SK-N-SH (cell line): ENCODE measurements around the gene TMEM200B. TPM values are rescaled to one million over a fixed set of nuclear protein-coding genes. Genes with fewer than 3 reads are reported as not detected.

Experiments used
- CTCF ChIA-PET: fragments of 300-600, 350-600 bp; formaldehyde crosslinking; extraction: SDS; loops from one replicate; lab custom pipeline; 2021; lab: Yijun Ruan, JAX
- POLR2A ChIA-PET: fragments of 350-600 bp; sonication (Branson Sonifier 250); formaldehyde crosslinking; extraction: SDS; loops from one replicate; lab custom pipeline; 2020; ENCODE audit warnings: antibody characterized with exemption, inconsistent platforms; lab: Yijun Ruan, JAX
- DNase-seq: peaks from one replicate; pipeline ENCODE4 v3.0.0; 2012
- H2AFZ ChIP-seq: fragments of 200-600 bp; sonication (generic); 2 replicates; pipeline ENCODE4 v1.8.1; 2016; ENCODE audit warnings: antibody characterized with exemption, mild to moderate bottlenecking, low read depth
- H3F3A ChIP-seq: fragments of 200-600 bp; sonication (generic); replicated peaks from 2 replicates; pipeline ENCODE3; 2016; ENCODE audit warnings: antibody characterized with exemption, mild to moderate bottlenecking; ENCODE audit not compliant: insufficient read depth
- H3K27ac ChIP-seq, 2 experiments: fragments of 200-500 bp in 1 of 2; fragments of 200-600 bp in 1 of 2; sonication (Bioruptor generic) in 1 of 2; sonication (generic), shearing (Covaris generic) in 1 of 2; 2 replicates each; pipeline versions ENCODE4 v1.5.1 to v1.6.1; 2014 to 2016; ENCODE audit warnings: low read depth in 2 of 2, inconsistent platforms in 1 of 2, low read length in 1 of 2, mild to moderate bottlenecking in 1 of 2, mixed read lengths in 1 of 2
- H3K27me3 ChIP-seq: fragments of 200-600 bp; sonication (generic), shearing (Covaris generic); 2 replicates; pipeline ENCODE4 v1.6.1; 2016; ENCODE audit warnings: mixed run types; ENCODE audit not compliant: insufficient read depth
- H3K36me3 ChIP-seq, 2 experiments: fragments of 200-500 bp in 1 of 2; fragments of 200-600 bp in 1 of 2; sonication (Bioruptor generic) in 1 of 2; sonication (generic) in 1 of 2; replicated peaks in 1 of 2; 2 replicates each; pipeline versions ENCODE3 to v1.5.1; 2014 to 2016; ENCODE audit warnings: low read length in 1 of 2, mild to moderate bottlenecking in 1 of 2; ENCODE audit not compliant: insufficient read depth in 2 of 2, control insufficient read depth in 1 of 2
- H3K4me1 ChIP-seq, 2 experiments: fragments of 200-500 bp in 1 of 2; fragments of 200-600 bp in 1 of 2; sonication (Bioruptor generic) in 1 of 2; sonication (generic), shearing (Covaris generic) in 1 of 2; 2 replicates each; pipeline versions ENCODE4 v1.5.1 to v1.6.1; 2014 to 2016; ENCODE audit warnings: low read depth in 1 of 2, low read length in 1 of 2, mixed run types in 1 of 2; ENCODE audit not compliant: insufficient read depth in 2 of 2, control insufficient read depth in 1 of 2
- H3K4me2 ChIP-seq: fragments of 200-600 bp; sonication (generic), shearing (Covaris generic); 2 replicates; pipeline ENCODE4 v1.6.1; 2017; ENCODE audit warnings: mixed run types
- H3K4me3 ChIP-seq, 2 experiments: fragments of 200-500 bp in 1 of 2; fragments of 200-600 bp in 1 of 2; sonication (Bioruptor generic) in 1 of 2; sonication (generic), shearing (Covaris generic) in 1 of 2; 2 replicates each; pipeline versions ENCODE4 v1.5.1 to v1.8.1; 2014 to 2016; ENCODE audit warnings: low read depth in 2 of 2, inconsistent platforms in 1 of 2, low read length in 1 of 2, mild to moderate bottlenecking in 1 of 2, mixed read lengths in 1 of 2, moderate library complexity in 1 of 2
- H3K79me2 ChIP-seq: fragments of 200-600 bp; sonication (generic); 2 replicates; pipeline ENCODE4 v1.8.1; 2017; ENCODE audit warnings: mild to moderate bottlenecking; ENCODE audit not compliant: insufficient read depth
- H3K9ac ChIP-seq: fragments of 200-600 bp; sonication (generic); 2 replicates; pipeline ENCODE4 v1.6.1; 2017; ENCODE audit warnings: mixed run types
- H3K9me2 ChIP-seq: fragments of 200-600 bp; sonication (generic); 2 replicates; pipeline ENCODE4 v1.6.1; 2017; ENCODE audit warnings: mixed run types
- H3K9me3 ChIP-seq: fragments of 200-600 bp; sonication (generic); 2 replicates; pipeline ENCODE4 v1.6.1; 2017; ENCODE audit warnings: mixed run types, mild to moderate bottlenecking, moderate library complexity
- H4K20me1 ChIP-seq: fragments of 200-600 bp; sonication (generic); 2 replicates; pipeline ENCODE4 v1.6.1; 2017; ENCODE audit warnings: mild to moderate bottlenecking, mixed run types; ENCODE audit not compliant: insufficient read depth
- CHD2 ChIP-seq: fragments of 150-350 bp; IDR thresholded peaks from 2 replicates; pipeline ENCODE4 v1.6.1; 2018; ENCODE audit warnings: low read length; ENCODE audit not compliant: partially characterized antibody
- ELF1 ChIP-seq: IDR thresholded peaks from 2 replicates; pipeline ENCODE4 v1.4.0; 2012
- EP300 ChIP-seq, 2 experiments: IDR thresholded peaks; 2 replicates each; pipeline versions ENCODE4 v1.4.0 to v1.6.1; 2012; ENCODE audit warnings: borderline replicate concordance in 1 of 2, low read depth in 1 of 2, low read length in 1 of 2
- FOXJ3 ChIP-seq: sonication (generic); formaldehyde crosslinking; IDR thresholded peaks from 2 replicates; pipeline ENCODE4 v1.5.1; 2020; ENCODE audit warnings: mild to moderate bottlenecking, missing genetic modification reagents
- FOXM1 ChIP-seq: IDR thresholded peaks from 2 replicates; pipeline ENCODE4 v1.4.0; 2012; ENCODE audit warnings: low read depth, mild to moderate bottlenecking
- GABPA ChIP-seq: IDR thresholded peaks from 2 replicates; pipeline ENCODE4 v1.4.0; 2012; ENCODE audit warnings: low read depth, mild to moderate bottlenecking
- GATA2 ChIP-seq: sonication (generic); formaldehyde crosslinking; IDR thresholded peaks from 2 replicates; pipeline ENCODE4 v1.5.0; 2020; ENCODE audit warnings: mild to moderate bottlenecking, missing genetic modification reagents
- NRF1 ChIP-seq: IDR thresholded peaks from 2 replicates; pipeline ENCODE4 v1.6.1; 2012; ENCODE audit warnings: low read depth, mild to moderate bottlenecking, low read length
- RAD21 ChIP-seq: IDR thresholded peaks from 2 replicates; pipeline ENCODE4 v1.6.1; 2012; ENCODE audit warnings: mild to moderate bottlenecking, low read length
- RXRA ChIP-seq: IDR thresholded peaks from 2 replicates; pipeline ENCODE4 v1.4.0; 2012; ENCODE audit warnings: low read depth, mild to moderate bottlenecking, borderline replicate concordance
- SIN3A ChIP-seq: IDR thresholded peaks from 2 replicates; pipeline ENCODE4 v1.6.1; 2012; ENCODE audit warnings: low read depth, mild to moderate bottlenecking, low read length, moderate library complexity, borderline replicate concordance
- SMC3 ChIP-seq: IDR thresholded peaks from 2 replicates; pipeline ENCODE4 v1.6.1; 2012; ENCODE audit warnings: low read depth, low read length, improper control_type of control experiment
- TCF12 ChIP-seq: IDR thresholded peaks from 2 replicates; pipeline ENCODE4 v1.4.0; 2012
- TEAD4 ChIP-seq: IDR thresholded peaks from 2 replicates; pipeline ENCODE4 v1.4.0; 2012; ENCODE audit warnings: mild to moderate bottlenecking, borderline replicate concordance; ENCODE audit not compliant: insufficient read depth
- YY1 ChIP-seq: IDR thresholded peaks from 2 replicates; pipeline ENCODE4 v1.4.0; 2012; ENCODE audit warnings: low read depth, mild to moderate bottlenecking
- WGBS: methylation state at CpG from one replicate; pipeline ENCODE4 v1.1.6; 2017; ENCODE audit warnings: low lambda C conversion rate; 5-methylcytosine and 5-hydroxymethylcytosine counted together
- polyA plus RNA-seq, 3 experiments: library from polyadenylated mRNA; depleted of rRNA; stranded (reverse); fragments of >200 nt; gene quantifications; 2 replicates each; pipeline ENCODE4 v1.2.3, GENCODE V29; 2012
- TF ChIP-seq, protein P1 (sequence below): IDR thresholded peaks from 2 replicates; pipeline ENCODE4 v1.4.0; 2012; ENCODE audit warnings: low read depth, borderline replicate concordance
- TF ChIP-seq, protein P2 (sequence below): IDR thresholded peaks from 2 replicates; pipeline ENCODE4; 2012
- TF ChIP-seq, protein P3 (sequence below): fragments of 150-350 bp; IDR thresholded peaks from 2 replicates; pipeline ENCODE4 v1.6.1; 2017; ENCODE audit warnings: antibody characterized with exemption, low read length, low read depth, borderline replicate concordance
- TF ChIP-seq, protein P4 (sequence below): fragments of 150-350 bp; IDR thresholded peaks from 2 replicates; pipeline ENCODE4 v1.6.1; 2016; ENCODE audit warnings: mild to moderate bottlenecking, low read depth, low read length
- TF ChIP-seq, protein P5 (sequence below): fragments of 200-600 bp; sonication (generic); IDR thresholded peaks from 2 replicates; pipeline ENCODE4 v1.6.1; 2017; ENCODE audit warnings: antibody characterized with exemption, mild to moderate bottlenecking, moderate library complexity
- TF ChIP-seq, protein P6 (sequence below): IDR thresholded peaks from 2 replicates; pipeline ENCODE4 v1.4.0; 2012; ENCODE audit warnings: low read depth
- TF ChIP-seq, protein P7 (sequence below): IDR thresholded peaks from 2 replicates; pipeline ENCODE4 v1.6.1; 2012; ENCODE audit warnings: mild to moderate bottlenecking, low read depth, low read length, moderate library complexity

The TMEM200B gene
- polyA plus RNA-seq, 1 of the 3 experiments (the other 2 are of a cell fraction): 1.5 TPM

DNA sequence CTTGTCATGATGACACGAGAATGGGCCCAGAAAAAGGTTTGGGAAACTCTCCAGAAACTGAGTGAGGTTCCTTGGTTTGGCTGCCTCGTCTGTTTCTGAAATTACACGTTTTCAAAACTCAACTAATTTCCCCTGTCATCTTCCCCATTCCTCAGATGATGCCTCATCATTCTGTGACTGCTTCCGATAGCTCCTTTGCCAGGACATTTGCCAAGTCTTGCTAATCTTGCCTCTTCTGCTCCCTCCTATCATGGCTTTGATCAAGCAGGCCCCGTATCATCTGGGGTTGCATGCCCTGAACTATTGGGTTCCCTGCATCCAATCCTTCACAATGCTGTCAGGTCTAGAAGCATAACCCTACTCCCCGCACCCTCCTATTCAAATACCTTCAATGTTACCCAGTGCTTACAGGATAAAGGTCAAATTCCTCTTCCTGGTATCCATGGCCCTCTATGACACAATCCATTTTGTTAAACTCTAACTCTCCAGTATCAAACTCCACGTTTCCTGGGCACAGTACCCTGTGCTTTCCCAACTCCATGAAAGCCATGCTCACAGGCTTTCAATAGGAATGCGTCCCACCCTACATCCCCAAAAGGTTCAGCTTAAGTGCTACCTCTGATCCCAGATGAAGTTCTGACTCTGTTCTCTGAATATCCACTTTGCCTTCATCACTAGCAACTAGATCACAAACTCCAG lies 22.2 kb upstream of the TMEM200B start:
- Histone ChIP-seq H3K9me3 (no peaks in the 10 kb centered on the region), H3K4me3 (no peak overlapping the region), H3K4me1 (peaks cover 4 to 19% of the 10 kb centered on the region in 2 experiments; a peak in 3 of 4 replicates), H3K27me3 (no peaks in the 10 kb centered on the region), H3K9ac (peak overlapping the region; percentile 57), H3K79me2 (peaks cover 12% of the 10 kb centered on the region; the same call in 1 of the 2 replicates), H3K27ac (peak overlapping the region; percentile 34 to 96), H3K9me2 (no peaks in the 10 kb centered on the region), H2AFZ (no peak overlapping the region), H4K20me1 (peaks cover 6% of the 10 kb centered on the region; the same call in 1 of the 2 replicates), H3F3A (peaks cover 47% of the 10 kb centered on the region), H3K4me2 (peak overlapping the region; percentile 51), H3K36me3 (peaks cover 22 to 42% of the 10 kb centered on the region in 2 experiments)
- DNase-seq: no peak
- WGBS: 21% methylated on average over 8 of the region's 8 CpGs
- ChIA-PET POLR2A (no interaction called here), CTCF (interaction anchor here (1.0 to 1.1 kb wide), 3 partner anchors 25 to 264 kb away, joined by 3 to 4 read pairs (median 4); no protein-coding TSS in a partner anchor)
- TF ChIP-seq SIN3A (no peak), GABPA (no peak), RAD21 (no peak), YY1 (no peak), SMC3 (no peak), RXRA (peak; percentile 83), FOXM1 (0 out of 2 replicates have a peak, but pooled peaks have one; percentile 50), FOXJ3 (CRISPR knock-in tag) (no peak), TEAD4 (peak; percentile 72; the same call in 1 of the 2 replicates), EP300 (IDR thresholded peaks at IDR 0.05; ENCODE audit: borderline replicate concordance in 1 of 2, low read depth in 1 of 2, low read length in 1 of 2) (peak in 1 of 2 experiments; percentile 86; a peak in 2 of 4 replicates), GATA2 (CRISPR knock-in tag) (no peak), ELF1 (peak; percentile 87), NRF1 (no peak), CHD2 (no peak), TCF12 (peak; percentile 92)
- TF ChIP-seq, protein P1, sequence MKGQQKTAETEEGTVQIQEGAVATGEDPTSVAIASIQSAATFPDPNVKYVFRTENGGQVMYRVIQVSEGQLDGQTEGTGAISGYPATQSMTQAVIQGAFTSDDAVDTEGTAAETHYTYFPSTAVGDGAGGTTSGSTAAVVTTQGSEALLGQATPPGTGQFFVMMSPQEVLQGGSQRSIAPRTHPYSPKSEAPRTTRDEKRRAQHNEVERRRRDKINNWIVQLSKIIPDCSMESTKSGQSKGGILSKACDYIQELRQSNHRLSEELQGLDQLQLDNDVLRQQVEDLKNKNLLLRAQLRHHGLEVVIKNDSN: no peak
- TF ChIP-seq, protein P2, sequence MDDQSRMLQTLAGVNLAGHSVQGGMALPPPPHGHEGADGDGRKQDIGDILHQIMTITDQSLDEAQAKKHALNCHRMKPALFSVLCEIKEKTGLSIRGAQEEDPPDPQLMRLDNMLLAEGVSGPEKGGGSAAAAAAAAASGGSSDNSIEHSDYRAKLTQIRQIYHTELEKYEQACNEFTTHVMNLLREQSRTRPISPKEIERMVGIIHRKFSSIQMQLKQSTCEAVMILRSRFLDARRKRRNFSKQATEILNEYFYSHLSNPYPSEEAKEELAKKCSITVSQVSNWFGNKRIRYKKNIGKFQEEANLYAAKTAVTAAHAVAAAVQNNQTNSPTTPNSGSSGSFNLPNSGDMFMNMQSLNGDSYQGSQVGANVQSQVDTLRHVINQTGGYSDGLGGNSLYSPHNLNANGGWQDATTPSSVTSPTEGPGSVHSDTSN: peak; percentile 87
- TF ChIP-seq, protein P3, sequence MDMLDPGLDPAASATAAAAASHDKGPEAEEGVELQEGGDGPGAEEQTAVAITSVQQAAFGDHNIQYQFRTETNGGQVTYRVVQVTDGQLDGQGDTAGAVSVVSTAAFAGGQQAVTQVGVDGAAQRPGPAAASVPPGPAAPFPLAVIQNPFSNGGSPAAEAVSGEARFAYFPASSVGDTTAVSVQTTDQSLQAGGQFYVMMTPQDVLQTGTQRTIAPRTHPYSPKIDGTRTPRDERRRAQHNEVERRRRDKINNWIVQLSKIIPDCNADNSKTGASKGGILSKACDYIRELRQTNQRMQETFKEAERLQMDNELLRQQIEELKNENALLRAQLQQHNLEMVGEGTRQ: no peak
- TF ChIP-seq, protein P4, sequence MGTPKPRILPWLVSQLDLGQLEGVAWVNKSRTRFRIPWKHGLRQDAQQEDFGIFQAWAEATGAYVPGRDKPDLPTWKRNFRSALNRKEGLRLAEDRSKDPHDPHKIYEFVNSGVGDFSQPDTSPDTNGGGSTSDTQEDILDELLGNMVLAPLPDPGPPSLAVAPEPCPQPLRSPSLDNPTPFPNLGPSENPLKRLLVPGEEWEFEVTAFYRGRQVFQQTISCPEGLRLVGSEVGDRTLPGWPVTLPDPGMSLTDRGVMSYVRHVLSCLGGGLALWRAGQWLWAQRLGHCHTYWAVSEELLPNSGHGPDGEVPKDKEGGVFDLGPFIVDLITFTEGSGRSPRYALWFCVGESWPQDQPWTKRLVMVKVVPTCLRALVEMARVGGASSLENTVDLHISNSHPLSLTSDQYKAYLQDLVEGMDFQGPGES: no peak
- TF ChIP-seq, protein P5, sequence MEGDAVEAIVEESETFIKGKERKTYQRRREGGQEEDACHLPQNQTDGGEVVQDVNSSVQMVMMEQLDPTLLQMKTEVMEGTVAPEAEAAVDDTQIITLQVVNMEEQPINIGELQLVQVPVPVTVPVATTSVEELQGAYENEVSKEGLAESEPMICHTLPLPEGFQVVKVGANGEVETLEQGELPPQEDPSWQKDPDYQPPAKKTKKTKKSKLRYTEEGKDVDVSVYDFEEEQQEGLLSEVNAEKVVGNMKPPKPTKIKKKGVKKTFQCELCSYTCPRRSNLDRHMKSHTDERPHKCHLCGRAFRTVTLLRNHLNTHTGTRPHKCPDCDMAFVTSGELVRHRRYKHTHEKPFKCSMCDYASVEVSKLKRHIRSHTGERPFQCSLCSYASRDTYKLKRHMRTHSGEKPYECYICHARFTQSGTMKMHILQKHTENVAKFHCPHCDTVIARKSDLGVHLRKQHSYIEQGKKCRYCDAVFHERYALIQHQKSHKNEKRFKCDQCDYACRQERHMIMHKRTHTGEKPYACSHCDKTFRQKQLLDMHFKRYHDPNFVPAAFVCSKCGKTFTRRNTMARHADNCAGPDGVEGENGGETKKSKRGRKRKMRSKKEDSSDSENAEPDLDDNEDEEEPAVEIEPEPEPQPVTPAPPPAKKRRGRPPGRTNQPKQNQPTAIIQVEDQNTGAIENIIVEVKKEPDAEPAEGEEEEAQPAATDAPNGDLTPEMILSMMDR: no peak
- TF ChIP-seq, protein P6, sequence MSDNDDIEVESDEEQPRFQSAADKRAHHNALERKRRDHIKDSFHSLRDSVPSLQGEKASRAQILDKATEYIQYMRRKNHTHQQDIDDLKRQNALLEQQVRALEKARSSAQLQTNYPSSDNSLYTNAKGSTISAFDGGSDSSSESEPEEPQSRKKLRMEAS: peak; percentile 91
- TF ChIP-seq, protein P7, sequence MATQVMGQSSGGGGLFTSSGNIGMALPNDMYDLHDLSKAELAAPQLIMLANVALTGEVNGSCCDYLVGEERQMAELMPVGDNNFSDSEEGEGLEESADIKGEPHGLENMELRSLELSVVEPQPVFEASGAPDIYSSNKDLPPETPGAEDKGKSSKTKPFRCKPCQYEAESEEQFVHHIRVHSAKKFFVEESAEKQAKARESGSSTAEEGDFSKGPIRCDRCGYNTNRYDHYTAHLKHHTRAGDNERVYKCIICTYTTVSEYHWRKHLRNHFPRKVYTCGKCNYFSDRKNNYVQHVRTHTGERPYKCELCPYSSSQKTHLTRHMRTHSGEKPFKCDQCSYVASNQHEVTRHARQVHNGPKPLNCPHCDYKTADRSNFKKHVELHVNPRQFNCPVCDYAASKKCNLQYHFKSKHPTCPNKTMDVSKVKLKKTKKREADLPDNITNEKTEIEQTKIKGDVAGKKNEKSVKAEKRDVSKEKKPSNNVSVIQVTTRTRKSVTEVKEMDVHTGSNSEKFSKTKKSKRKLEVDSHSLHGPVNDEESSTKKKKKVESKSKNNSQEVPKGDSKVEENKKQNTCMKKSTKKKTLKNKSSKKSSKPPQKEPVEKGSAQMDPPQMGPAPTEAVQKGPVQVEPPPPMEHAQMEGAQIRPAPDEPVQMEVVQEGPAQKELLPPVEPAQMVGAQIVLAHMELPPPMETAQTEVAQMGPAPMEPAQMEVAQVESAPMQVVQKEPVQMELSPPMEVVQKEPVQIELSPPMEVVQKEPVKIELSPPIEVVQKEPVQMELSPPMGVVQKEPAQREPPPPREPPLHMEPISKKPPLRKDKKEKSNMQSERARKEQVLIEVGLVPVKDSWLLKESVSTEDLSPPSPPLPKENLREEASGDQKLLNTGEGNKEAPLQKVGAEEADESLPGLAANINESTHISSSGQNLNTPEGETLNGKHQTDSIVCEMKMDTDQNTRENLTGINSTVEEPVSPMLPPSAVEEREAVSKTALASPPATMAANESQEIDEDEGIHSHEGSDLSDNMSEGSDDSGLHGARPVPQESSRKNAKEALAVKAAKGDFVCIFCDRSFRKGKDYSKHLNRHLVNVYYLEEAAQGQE: no peak
